GM21723 (cell line): Measurements from ENCODE around the gene SDC3.
"Not testable (repeated sequence)": the region's sequence is repeated elsewhere in the genome, so short reads cannot be mapped to it uniquely, and the experiment has no call there.

Experiments used
- ATAC-seq: cut with Tn5 transposase; IDR thresholded peaks from one replicate; pipeline ENCODE4 v1.9.1; 2021; ENCODE audit warnings: mild to moderate bottlenecking, moderate library complexity; ENCODE audit not compliant: unreplicated experiment

The SDC3 gene, protein sequence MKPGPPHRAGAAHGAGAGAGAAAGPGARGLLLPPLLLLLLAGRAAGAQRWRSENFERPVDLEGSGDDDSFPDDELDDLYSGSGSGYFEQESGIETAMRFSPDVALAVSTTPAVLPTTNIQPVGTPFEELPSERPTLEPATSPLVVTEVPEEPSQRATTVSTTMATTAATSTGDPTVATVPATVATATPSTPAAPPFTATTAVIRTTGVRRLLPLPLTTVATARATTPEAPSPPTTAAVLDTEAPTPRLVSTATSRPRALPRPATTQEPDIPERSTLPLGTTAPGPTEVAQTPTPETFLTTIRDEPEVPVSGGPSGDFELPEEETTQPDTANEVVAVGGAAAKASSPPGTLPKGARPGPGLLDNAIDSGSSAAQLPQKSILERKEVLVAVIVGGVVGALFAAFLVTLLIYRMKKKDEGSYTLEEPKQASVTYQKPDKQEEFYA

DNA sequence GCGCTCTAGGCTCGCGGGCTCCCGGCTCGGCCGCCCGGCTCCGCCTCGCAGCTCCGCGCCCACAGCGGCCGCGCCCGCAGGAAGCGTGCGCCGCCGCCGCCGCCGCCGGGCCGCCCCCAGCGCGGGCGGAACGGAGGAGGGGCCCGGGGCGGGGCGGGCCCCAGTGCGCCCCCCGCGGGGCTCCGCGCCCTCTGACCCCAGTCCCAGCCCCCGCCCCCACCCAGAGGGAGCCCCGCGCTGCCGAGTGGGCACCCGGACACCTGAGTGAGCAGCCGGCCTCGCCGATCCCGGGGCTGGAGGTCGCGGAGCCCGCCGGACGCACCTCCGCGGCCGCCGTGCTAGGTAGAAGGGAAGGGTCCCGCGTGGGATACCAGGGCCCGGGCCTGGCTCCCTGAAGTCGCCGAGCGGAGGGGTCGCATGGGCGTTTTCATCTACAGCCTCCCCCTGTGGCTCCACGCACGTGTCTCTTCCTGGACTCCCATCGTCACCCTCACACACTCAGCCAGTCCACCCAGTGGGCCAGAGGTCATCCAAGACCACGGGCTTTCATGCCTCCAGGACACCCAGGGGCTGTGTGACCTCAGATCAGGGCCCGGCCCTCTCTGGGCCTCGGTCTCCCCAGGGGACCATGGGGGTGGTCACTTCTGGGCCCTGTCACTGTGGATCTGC lies at the start of gene SDC3:
SDC3 (minus strand) TSS at position 63 of the 669 bp plus-strand sequence. CDS start 172 bp downstream, outside the sequence.
- ATAC-seq: no peak

- no peak for ATAC-seq
Observed at GRCh38 chr1:30957560-30958222, 49.1 kb upstream of the SDC3 start.

- no peak for ATAC-seq
Observed at GRCh38 chr1:30955448-30956015, 47.0 kb upstream of the SDC3 start.

- no peak for ATAC-seq
Observed at GRCh38 chr1:30953685-30954084, 45.1 kb upstream of the SDC3 start.

GRCh38 chr1:30952098-30952497 lies 43.5 kb upstream of the SDC3 start:
- ATAC-seq: no peak

GRCh38 chr1:30950700-30951099 lies 42.1 kb upstream of the SDC3 start:
- ATAC-seq: no peak

DNA sequence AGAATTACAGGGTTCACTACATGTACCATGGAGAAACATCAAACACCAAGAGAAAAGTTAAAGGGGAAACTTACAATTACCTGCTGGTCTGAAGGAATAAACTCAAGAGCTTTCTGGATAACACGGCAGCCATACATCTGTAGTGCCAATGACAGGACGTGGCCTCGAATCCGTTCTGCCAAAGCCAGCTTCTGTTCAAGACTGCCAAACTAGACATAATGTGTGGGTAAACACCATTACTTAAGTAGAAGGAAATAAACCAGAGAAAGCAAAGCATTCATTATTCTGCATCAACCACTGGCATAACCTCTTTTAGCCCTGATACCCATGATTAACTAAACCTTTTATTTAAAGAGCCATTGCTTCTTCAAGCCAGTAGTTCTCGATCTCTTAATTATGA lies 41.5 kb upstream of the SDC3 start:
- ATAC-seq: no peak

GRCh38 chr1:30949487-30949838 lies 40.9 kb upstream of the SDC3 start:
- not testable (repeated sequence) for ATAC-seq

GRCh38 chr1:30948813-30949486 lies 40.4 kb upstream of the SDC3 start:
- not testable (repeated sequence) for ATAC-seq

GRCh38 chr1:30948278-30948677 lies 39.7 kb upstream of the SDC3 start:
- ATAC-seq: no peak

DNA sequence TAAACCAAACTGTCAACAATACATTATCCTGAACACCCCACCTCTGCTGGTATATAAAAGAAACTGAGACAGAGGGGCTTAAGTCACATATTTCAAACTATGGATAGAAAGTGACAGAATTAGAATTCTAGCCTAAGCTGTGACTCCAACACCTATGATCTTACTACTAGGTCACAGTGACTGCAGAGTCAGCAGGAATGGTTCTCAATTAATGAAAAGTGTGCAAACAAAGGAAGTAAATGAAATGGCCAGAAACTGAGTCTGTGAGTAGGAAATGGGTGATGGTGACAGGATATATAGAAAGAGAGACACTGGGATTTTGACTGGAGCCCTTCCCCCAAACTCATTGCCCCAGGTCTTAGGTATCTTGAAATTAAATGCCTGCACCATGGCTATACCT lies 38.7 kb upstream of the SDC3 start:
- ATAC-seq: no peak

GRCh38 chr1:30942326-30942963 lies 33.9 kb upstream of the SDC3 start:
- ATAC-seq: no peak

GRCh38 chr1:30940541-30940940 lies 32.0 kb upstream of the SDC3 start:
- no peak for ATAC-seq

- no peak for ATAC-seq
Observed at GRCh38 chr1:30936541-30937171, 28.1 kb upstream of the SDC3 start.

DNA sequence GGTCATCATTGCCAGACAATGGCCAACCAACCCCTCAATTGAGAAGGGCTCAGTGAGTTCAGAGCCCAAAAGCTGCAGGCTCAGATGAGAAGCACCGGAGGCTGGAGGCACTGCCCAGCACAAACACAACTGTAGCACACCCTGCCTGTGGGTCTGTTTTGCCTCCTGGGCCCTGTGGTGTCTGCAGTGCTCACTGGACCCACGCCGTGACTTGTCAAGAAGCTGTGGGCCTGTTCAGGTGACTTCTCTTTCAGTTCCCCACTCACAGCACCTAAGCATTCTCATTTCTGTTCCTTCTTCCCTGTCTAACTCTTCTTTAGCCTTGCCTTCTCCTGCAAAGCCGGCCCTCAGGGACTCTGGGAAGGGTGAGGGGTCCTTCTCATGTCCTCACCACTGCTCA lies 27.2 kb upstream of the SDC3 start:
- not testable (repeated sequence) for ATAC-seq

DNA sequence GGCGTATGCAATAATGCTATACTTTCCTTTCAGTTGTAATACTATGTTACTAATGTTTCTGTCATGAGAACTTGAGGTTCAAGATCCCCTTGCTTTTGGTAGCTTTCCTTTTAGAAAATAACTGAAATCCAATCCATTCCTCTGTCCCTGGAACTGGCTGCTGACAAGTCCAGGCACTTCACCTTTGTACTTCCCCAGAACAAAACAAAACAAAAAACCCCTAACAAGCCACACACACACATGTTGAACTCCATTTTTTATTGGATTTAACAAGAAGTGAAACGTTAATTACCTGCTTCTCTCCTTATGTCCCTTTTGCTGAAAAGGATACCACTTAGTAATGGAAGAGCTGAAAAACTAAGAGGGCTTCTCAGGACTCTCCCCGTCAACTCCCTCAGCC lies 26.1 kb upstream of the SDC3 start:
- no peak for ATAC-seq

GRCh38 chr1:30933874-30934252 lies 25.3 kb upstream of the SDC3 start:
- ATAC-seq: no peak

GRCh38 chr1:30930631-30931173 lies 22.1 kb upstream of the SDC3 start:
- no peak for ATAC-seq

DNA sequence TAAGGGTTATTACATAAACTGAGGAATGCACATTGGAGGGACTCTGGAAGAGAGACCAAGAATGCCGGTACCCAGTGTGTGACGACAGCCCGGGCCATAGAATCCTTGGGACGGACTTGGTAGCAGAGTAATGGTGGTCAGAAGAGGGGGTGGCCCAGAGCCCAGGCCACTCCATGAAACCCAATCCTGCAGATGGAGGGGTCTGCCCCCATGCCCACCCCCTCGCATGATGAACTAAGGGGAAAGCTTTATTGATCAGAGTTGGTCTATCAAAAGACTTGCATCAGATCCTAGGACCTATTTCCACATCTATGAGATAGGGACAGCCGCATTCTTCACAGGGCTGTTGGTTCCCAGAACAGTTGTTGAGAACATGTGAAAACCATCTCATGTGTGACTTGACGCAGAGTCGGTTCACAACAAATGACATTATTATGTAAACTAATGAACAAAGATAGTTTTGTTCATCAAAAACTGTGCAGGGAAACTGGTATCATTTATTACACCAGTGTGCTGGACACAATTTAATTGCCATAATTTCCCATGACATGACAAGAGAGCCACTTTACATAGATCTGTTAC lies 21.5 kb upstream of the SDC3 start:
- ATAC-seq: no peak
